Ectodermal cell (in vitro differentiated cells): ENCODE results near the gene CAVIN3.

Source experiments
- H3K27ac ChIP-seq: 2 replicates; pipeline ENCODE4 v1.7.0; 2013; ENCODE audit warnings: mild to moderate bottlenecking, low read depth, low read length; ENCODE audit not compliant: insufficient read depth, poor library complexity, severe bottlenecking
- H3K27me3 ChIP-seq: 2 replicates; pipeline ENCODE4 v1.7.0; 2013; ENCODE audit warnings: mild to moderate bottlenecking, low read length; ENCODE audit not compliant: insufficient read depth, control insufficient read depth, poor library complexity, severe bottlenecking
- H3K36me3 ChIP-seq: one replicate; pipeline ENCODE4 v1.7.0; 2013; ENCODE audit warnings: low read length; ENCODE audit not compliant: control insufficient read depth, insufficient read depth
- H3K4me1 ChIP-seq: one replicate; pipeline ENCODE4 v1.7.0; 2013; ENCODE audit warnings: low read length; ENCODE audit not compliant: control insufficient read depth, insufficient read depth
- H3K4me3 ChIP-seq: 2 replicates; pipeline ENCODE4 v1.7.0; 2013; ENCODE audit warnings: low read depth, low read length, control low read depth; ENCODE audit not compliant: insufficient read depth
- H3K9me3 ChIP-seq: 2 replicates; pipeline ENCODE4 v1.7.0; 2013; ENCODE audit warnings: mild to moderate bottlenecking, low read length, moderate library complexity; ENCODE audit not compliant: control insufficient read depth
- WGBS, 2 experiments: methylation state at CpG; one replicate each; pipeline ENCODE4 v1.1.7; 2013; ENCODE audit warnings: missing lambda C conversion rate in 2 of 2; 5-methylcytosine and 5-hydroxymethylcytosine counted together

Gene CAVIN3

GRCh38 chr11:6326303-6326702 is 6.0 kb upstream of the CAVIN3 start:
- Histone ChIP-seq H3K27me3 (no peaks in the 10 kb centered on the region), H3K4me1 (peaks cover 9% of the 10 kb centered on the region), H3K27ac (no peak overlapping the region), H3K4me3 (no peak overlapping the region), H3K9me3 (no peaks in the 10 kb centered on the region), H3K36me3 (no peaks in the 10 kb centered on the region)

- Histone ChIP-seq H3K9me3 (no peaks in the 10 kb centered on the region), H3K27me3 (no peaks in the 10 kb centered on the region), H3K27ac (no peak overlapping the region), H3K4me1 (peaks cover 16% of the 10 kb centered on the region), H3K4me3 (no peak overlapping the region), H3K36me3 (no peaks in the 10 kb centered on the region)
- WGBS, 2 experiments: 40 to 50% methylated on average over 1 of the region's 1 CpG
Observed at GRCh38 chr11:6323291-6323905, 3.1 kb upstream of the CAVIN3 start.

GRCh38 chr11:6321961-6322362 is 1.7 kb upstream of the CAVIN3 start:
- H3K9me3 ChIP-seq: no peaks in the 10 kb centered on the region
- H3K27me3 ChIP-seq: no peaks in the 10 kb centered on the region
- peaks cover 16% of the 10 kb centered on the region for H3K4me1 ChIP-seq
- H3K27ac ChIP-seq: peak overlapping the region; percentile 18
- H3K36me3 ChIP-seq: no peaks in the 10 kb centered on the region
- WGBS, 2 experiments: 59 to 64% methylated on average over 2 of the region's 2 CpGs
- H3K4me3 ChIP-seq: no peak overlapping the region

GRCh38 chr11:6321356-6321755 is 1.1 kb upstream of the CAVIN3 start:
- H3K9me3 ChIP-seq: no peaks in the 10 kb centered on the region
- peak overlapping the region; percentile 81 for H3K27ac ChIP-seq
- WGBS, 2 experiments: 78 to 82% methylated on average over 12 of the region's 12 CpGs
- H3K4me1 ChIP-seq: peaks cover 16% of the 10 kb centered on the region
- no peaks in the 10 kb centered on the region for H3K36me3 ChIP-seq
- H3K27me3 ChIP-seq: no peaks in the 10 kb centered on the region
- no peak overlapping the region for H3K4me3 ChIP-seq

DNA sequence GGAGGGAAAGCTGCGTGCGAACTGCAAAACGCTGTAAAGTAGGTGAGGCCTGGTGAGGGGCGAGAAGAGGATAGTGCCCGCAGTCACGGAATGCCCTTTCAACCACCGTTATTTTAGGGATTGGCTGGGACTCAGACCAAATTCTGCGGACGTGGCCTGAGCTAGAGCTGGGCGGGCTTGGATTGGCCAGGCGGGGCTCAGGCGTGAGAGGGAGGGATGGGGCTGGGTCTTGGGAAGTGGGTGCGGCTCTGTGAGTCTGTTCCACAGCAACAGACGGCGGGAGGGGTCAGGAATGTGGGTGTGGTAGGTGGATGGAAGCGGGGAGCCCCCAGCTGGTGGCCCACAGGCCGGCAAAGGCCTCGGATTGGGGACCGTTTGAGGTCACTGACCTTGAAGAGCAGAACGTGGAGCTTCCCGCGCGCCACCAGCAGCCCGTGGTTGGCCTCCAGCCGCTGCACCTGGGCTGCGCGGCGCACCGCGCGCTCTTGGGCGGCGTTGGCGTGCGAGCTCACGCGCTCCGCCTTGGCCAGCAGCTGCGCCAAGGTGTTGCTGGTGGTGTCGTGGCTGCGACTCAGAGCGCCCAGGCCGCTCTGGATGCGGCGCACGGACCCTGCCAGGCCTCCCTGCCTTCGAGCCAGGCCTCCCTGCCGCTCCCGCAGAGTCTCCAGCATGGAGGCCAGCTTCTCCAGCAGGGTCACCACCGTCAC is 444 bp downstream of the CAVIN3 start:
- no peaks in the 10 kb centered on the region for H3K9me3 ChIP-seq
- peaks cover 16% of the 10 kb centered on the region for H3K4me1 ChIP-seq
- peak overlapping the region; percentile 60 for H3K4me3 ChIP-seq
- no peaks in the 10 kb centered on the region for H3K27me3 ChIP-seq
- peak overlapping the region; percentile 86 for H3K27ac ChIP-seq
- no peaks in the 10 kb centered on the region for H3K36me3 ChIP-seq
- 2% methylated on average over 50 of the region's 50 CpGs for WGBS, 2 experiments

DNA sequence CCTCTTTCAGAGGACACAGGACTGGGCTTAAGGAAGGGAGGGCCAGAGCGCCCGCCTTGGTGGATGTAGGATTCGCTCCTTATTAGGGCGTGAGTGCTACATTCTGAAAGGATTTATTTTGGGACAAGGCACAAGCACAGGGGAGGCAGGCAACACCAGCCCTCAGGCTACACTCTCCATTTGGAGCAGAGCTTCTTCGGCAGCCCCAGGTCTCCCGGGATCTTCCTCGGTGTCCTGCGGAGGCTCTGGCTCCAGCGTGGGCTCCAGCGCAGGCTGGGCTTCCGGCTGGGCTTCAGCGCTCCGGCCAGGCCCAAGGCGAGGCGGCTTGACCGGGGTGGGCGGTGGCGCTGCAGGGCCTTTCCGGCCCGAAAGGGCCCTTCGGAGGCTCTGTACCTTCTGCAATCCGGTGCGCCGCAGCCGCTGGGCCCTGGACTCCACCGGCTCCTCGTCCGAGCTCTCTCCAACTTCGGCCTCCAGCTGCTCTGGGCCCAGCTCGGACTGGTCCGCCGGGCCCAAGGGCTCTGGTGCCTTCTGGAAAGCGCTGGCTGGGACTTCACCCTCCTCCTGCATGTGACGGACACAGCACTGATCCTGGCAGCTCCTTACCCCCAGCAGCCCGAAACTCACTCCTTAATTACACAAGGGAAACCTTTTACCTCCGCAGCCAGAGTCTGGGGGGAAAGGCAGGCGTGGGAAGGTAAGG is 1.1 kb downstream of the CAVIN3 start:
- no peaks in the 10 kb centered on the region for H3K9me3 ChIP-seq
- no peaks in the 10 kb centered on the region for H3K27me3 ChIP-seq
- H3K27ac ChIP-seq: peak overlapping the region; percentile 86
- H3K4me1 ChIP-seq: peaks cover 16% of the 10 kb centered on the region
- no peaks in the 10 kb centered on the region for H3K36me3 ChIP-seq
- 4 to 5% methylated on average over 37 of the region's 37 CpGs for WGBS, 2 experiments
- H3K4me3 ChIP-seq: peak overlapping the region; percentile 60

DNA sequence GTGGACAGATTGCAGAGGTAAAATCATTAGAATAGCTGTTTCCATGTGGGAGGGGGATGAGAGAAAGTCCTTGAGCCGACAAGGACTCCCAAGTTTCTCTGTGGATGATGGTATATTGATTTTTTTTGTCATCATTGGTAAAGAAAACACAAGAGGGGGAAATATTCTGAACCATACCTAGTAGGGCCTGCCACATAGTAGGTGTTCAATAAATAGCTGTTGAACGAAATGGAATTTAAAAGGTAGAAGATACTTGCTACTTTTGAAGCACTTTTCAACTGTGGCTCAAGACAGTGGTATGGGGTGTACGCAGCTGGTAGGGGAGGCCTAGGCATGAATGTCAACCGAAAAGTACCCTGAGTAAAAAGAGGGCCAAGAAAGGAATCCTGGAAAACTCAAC is 2.1 kb downstream of the CAVIN3 start:
- H3K27ac ChIP-seq: no peak overlapping the region
- H3K4me3 ChIP-seq: no peak overlapping the region
- H3K4me1 ChIP-seq: peaks cover 16% of the 10 kb centered on the region
- H3K9me3 ChIP-seq: no peaks in the 10 kb centered on the region
- H3K36me3 ChIP-seq: no peaks in the 10 kb centered on the region
- H3K27me3 ChIP-seq: no peaks in the 10 kb centered on the region
- WGBS, 2 experiments: 89 to 91% methylated on average over 4 of the region's 4 CpGs

GRCh38 chr11:6315811-6316425 is 4.4 kb downstream of the CAVIN3 start:
- Histone ChIP-seq H3K27me3 (no peaks in the 10 kb centered on the region), H3K4me3 (no peak overlapping the region), H3K36me3 (no peaks in the 10 kb centered on the region), H3K4me1 (peaks cover 4% of the 10 kb centered on the region), H3K27ac (no peak overlapping the region), H3K9me3 (no peaks in the 10 kb centered on the region)
- 19 to 23% methylated on average over 10 of the region's 10 CpGs for WGBS, 2 experiments

- H3K4me3 ChIP-seq: no peak overlapping the region
- 92 to 93% methylated on average over 3 of the region's 3 CpGs for WGBS, 2 experiments
- peaks cover 7% of the 10 kb centered on the region for H3K4me1 ChIP-seq
- no peaks in the 10 kb centered on the region for H3K27me3 ChIP-seq
- H3K27ac ChIP-seq: no peak overlapping the region
- H3K36me3 ChIP-seq: no peaks in the 10 kb centered on the region
- no peaks in the 10 kb centered on the region for H3K9me3 ChIP-seq
Observed at GRCh38 chr11:6312106-6312505, 8.2 kb downstream of the CAVIN3 start.

GRCh38 chr11:6307876-6308275 is 12.4 kb downstream of the CAVIN3 start:
- Histone ChIP-seq H3K9me3 (no peaks in the 10 kb centered on the region), H3K4me3 (no peak overlapping the region), H3K36me3 (no peaks in the 10 kb centered on the region), H3K4me1 (peaks cover 26% of the 10 kb centered on the region), H3K27ac (peak overlapping the region; percentile 28), H3K27me3 (no peaks in the 10 kb centered on the region)
- 59 to 66% methylated on average over 8 of the region's 8 CpGs for WGBS, 2 experiments
